Cerebellar cortex (tissue), 1 donor: Measurements from ENCODE around the gene POLR1C.
"Not testable (repeated sequence)": the region's sequence is repeated elsewhere in the genome, so short reads cannot be mapped to it uniquely, and the experiment has no call there.

ENCODE experiments used
- DNase-seq: peaks from one replicate; pipeline ENCODE4 v3.0.0-alpha.2; 2015; ENCODE audit warnings: low spot score

Gene POLR1C

DNA sequence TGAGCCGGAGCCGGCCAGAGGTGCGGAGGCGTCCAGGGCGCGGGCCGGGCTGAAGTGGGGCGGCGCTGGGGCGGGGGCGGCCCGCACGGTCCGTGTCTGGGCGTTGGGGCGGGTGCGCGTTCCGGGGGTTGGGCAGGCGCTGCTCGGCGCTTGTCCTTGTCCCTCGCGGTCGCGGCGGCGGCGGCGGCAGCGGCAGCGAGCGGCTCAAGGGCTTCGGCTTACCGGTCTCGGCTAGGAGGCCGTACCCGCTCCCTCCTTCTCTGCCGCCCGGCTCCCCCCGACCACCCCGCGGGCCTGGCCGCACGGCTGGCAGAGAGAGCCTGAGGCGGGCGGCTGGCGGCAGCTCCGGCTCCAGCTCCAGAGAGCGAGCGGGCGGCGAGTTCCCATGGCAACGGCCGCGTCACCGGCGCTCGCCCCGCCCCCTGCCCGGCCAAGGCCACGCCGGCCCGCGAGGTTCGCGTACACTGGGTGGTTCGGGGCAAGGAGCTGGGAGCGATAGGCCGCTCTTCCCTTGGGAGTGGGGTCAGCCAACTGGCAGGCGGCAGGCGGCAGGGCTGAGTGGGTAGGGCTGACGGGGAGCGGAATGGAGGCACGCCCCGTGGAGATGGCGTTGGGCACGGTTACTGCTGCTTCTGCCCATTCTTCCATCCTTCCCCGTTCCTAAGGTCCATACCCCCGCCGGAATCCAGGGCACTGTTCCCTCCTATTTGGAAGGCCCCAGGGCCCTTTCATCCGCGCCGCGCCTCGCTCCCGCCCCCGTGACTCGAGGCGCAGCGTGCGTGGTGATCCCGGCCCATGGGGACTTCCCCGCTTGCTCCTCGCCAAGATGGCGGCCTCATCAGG lies 6.7 kb upstream of the POLR1C start, which contains the start of gene LRRC73:
Gene LRRC73, minus strand, starts transcription at position 363 of the 843 bp plus-strand sequence. CDS start 561 bp downstream, outside the sequence.
- DNase-seq = peak; percentile 76

GRCh38 chr6:43510827-43511163 lies 6.1 kb upstream of the POLR1C start:
- DNase-seq = no peak

DNA sequence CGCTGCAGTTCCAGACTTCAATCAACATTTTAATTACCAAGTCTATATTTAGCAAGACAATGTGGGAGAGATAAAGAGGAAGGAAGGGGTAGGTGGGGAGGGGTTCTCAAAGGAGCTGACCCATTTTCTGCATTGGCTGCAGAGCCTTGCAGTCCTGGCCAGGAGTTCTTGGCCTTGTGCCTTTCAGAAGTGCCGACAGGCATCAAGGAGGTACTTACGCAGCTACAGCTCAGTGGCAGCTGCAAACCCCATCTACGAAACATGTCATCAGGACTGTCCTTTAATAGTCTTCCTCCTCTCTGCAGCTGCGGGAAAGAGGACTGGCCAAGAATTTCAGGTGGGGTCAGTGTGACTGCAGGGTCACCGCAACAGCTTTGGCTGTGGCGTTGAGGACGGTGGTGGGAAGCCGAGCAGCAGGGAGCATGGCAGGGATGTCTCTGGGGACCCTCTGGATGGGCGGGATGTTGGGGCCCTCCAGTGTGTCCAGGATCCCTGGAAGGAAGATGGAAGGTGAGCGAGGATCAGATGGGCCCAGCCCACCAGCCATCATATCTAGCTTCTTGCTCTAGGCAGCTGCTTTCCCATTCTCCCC lies 5.0 kb upstream of the POLR1C start:
- no peak for DNase-seq

- no peak for DNase-seq
These were observed 1.1 kb upstream of the POLR1C start for GRCh38 chr6:43515808-43516207.

DNA sequence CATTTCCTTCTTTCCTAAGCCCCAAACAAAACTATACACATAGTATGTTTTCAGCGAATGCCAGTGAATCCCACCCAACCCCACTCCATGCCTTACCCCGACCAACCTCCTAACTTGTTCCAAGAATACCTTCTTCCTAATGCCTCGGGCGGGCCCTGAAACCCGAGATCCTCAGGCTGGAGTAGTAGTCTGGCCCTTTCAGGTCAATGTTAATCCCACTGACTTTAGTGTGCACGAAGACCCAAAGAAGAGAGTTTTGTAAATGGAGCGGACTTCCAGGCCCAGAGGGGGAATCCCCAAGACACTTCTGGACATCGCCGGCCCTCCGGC lies 557 bp upstream of the POLR1C start:
- DNase-seq = no peak

- DNase-seq = no peak
These were observed 842 bp downstream of the POLR1C start for GRCh38 chr6:43517505-43518357.

- DNase-seq = no peak
These were observed 3.2 kb downstream of the POLR1C start for GRCh38 chr6:43520097-43520496.

- no peak for DNase-seq
These were observed 4.9 kb downstream of the POLR1C start for GRCh38 chr6:43521836-43522235.

DNA sequence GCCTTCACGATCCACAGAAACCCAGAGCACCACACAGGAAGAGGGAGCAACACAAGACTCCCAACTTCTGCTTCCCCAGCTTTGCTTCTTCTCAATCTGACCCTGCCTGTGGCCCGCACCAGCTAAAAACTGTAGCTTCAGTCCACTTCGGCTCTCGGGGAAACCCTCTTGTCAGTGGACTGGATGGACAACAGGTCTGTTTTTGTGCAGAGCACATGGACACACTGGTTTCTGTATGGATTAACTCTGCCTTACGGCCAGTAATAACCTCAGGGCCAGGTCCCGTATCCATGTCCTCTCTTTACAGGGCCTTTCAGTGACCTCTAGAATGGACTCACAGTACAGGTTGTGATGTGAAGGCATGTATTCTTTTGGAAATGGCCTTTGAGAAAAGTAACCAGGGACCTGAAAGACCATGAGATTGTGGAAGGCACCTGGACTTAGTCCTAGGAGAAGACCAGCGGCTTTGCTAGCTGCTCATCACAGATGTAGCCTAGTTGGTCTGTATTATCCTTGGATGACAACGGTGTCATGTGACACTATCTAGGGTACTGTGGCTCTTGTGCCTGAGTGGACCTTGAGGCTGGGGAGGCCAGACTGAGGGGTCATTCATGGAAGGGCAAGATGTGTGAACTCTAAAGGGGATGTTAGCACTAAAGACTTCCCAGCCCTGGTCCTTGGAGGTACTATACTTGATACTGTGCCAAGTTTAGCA lies 5.8 kb downstream of the POLR1C start:
- no peak for DNase-seq

DNA sequence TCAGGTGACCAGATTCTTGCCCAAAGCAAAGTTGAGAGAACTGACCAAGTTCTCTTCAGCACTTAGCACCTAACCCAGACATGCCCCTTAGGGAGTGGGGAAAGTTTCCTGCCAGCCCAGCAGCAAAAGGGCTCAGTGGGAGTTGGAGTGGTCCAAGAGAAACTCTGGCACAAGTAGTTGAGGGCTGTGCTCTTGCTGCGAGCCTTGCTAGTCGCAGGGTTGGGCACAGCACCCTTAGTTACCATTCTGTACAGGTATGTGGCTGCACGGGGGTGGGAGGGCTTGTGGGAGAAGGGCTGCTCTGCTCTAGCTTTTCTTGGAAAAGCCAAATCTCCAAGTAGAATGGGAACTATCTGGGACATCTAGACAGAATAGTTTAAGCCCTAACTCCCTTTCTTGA lies 6.4 kb downstream of the POLR1C start:
- DNase-seq = no peak

DNA sequence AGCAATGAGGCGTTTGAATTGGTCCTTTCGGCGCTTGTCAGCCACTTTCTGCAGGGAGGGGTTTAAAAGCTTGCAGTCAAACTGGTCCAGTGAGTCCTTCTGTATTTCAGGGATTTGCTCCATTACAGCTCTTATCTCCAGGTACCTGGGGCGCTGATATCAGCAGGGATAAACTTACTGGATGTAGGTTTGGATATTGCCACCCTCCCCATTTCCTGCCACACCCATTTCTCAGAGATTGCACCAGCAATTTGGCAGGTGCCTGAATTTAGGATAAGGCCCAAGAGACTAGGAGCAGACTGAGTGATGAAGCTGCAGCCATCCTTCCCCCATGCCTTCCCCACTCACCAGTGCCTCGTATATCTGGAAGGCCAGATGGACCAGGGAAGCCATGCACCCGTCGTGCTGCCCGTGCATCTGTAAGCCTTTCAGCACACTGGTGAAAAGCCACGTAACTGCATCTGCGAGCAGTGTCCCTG lies 7.6 kb downstream of the POLR1C start:
- no peak for DNase-seq

- DNase-seq = no peak
These were observed 15.3 kb downstream of the POLR1C start for GRCh38 chr6:43532201-43532600.

DNA sequence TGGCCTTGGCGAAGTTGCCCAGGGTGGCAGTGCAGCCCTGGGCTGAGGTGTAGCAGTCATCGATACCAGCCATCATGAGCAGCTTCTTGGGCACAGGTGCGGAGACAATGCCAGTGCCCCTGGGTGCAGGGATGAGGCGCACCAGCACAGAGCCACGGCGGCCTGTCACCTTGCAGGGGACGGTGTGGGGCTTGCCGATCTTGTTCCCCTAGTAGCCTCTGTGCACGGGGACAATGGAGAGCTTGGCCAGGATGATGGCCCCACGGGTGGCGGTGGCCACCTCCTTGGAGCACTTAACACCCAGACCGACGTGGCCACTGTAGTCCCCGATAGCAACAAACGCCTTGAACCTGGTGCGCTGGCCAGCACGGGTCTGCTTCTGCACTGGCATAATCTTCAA lies 22.1 kb downstream of the POLR1C start:
- not testable (repeated sequence) for DNase-seq

- DNase-seq = not testable (repeated sequence)
These were observed 22.5 kb downstream of the POLR1C start for GRCh38 chr6:43539409-43539808.

- DNase-seq = no peak
These were observed 23.6 kb downstream of the POLR1C start for GRCh38 chr6:43540507-43540906.

GRCh38 chr6:43541774-43542471 lies 25.0 kb downstream of the POLR1C start:
- DNase-seq = no peak

- DNase-seq = no peak
These were observed 27.6 kb downstream of the POLR1C start for GRCh38 chr6:43544461-43544860.

DNA sequence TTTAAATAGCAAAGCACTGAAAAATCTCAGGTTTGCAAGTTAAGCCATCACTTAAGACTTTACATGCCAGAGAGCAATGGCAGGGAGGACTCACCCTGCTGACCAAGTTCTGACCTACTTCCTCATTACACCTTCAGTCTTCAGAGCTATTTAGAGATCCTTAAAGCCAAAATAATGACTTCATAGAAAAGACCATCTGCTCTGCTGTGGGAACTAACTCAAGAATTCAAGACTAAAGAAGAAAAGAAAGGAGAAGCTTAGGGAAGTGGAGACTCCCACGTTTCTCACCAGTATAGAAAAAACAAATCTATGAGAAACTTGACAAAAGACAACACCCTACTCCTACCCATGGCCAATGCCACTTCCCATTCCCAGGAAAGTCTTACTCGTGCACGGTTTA lies 30.3 kb downstream of the POLR1C start:
- peak; percentile 5 for DNase-seq

DNA sequence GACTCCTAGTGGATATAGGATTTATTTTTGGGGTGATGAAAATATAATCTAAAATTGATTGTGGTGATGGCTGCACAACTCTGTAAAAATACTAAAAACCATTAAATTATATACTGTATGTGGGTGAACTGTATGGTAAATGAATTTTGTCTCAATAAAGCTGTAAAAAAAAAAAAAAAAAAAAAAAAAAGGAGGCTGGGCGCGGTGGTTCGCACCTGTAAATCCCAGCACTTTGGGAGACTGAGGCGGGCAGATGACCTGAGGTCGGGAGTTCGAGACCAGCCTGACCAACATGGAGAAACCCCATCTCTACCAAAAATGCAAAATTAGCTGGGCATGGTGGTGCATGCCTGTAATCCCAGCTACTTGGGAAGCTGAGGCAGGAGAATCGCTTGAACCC lies 40.7 kb downstream of the POLR1C start:
- DNase-seq = not testable (repeated sequence)

DNA sequence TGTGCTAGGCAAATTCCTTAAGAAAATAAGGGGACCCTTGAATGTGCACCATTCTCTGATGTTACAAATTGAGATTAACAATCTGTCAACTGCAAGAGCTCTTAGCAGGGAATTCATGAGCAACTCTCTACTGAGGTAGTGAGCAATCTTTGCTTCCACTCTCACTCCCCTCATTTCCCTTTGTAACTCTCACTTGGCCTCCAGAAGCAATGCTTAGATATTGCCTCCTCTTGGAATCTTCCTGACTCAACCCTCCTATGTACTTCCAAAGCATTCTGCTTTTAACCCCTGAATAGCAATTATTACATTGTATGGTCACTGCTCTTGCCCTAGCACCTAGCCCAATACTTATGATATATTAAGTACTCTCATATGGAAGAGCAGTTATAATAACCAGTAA lies 42.4 kb downstream of the POLR1C start:
- no peak for DNase-seq

- no peak for DNase-seq
These were observed 54.1 kb downstream of the POLR1C start for GRCh38 chr6:43570876-43571441.
